Right atrium auricular region (tissue), 2 donors: ENCODE measurements around the gene ACOT11. TPM values are rescaled to one million over a fixed set of nuclear protein-coding genes. Genes with fewer than 3 reads are reported as not detected.
"Not testable (repeated sequence)": the region's sequence is repeated elsewhere in the genome, so short reads cannot be mapped to it uniquely, and the experiment has no call there.

ENCODE experiments used
- DNase-seq: peaks from one replicate; pipeline ENCODE4 v3.0.0-alpha.2; 2019; ENCODE audit warnings: low spot score
- H3K27ac ChIP-seq, 2 donors: fragments of 200-600 bp; sonication (generic); 1 replicate in 1 of 2; 2 replicates in 1 of 2; pipeline ENCODE4 v1.5.1; 2016 to 2019
- H3K27me3 ChIP-seq, 2 donors: fragments of 200-600 bp; sonication (generic); one replicate each; pipeline versions ENCODE4 v1.5.1 to v1.6.0; 2017 to 2019
- H3K36me3 ChIP-seq: fragments of 200-600 bp; sonication (generic); one replicate; pipeline ENCODE4 v1.5.1; 2016
- H3K4me1 ChIP-seq, 2 donors: fragments of 200-600 bp; sonication (generic); one replicate each; pipeline versions ENCODE4 v1.5.1 to v1.6.0; 2017 to 2019
- H3K4me3 ChIP-seq, 2 donors: fragments of 200-600 bp; sonication (generic); 1 replicate in 1 of 2; 2 replicates in 1 of 2; pipeline ENCODE4 v1.5.1; 2017 to 2019; ENCODE audit warnings: mild to moderate bottlenecking in 1 of 2, moderate library complexity in 1 of 2
- H3K9me3 ChIP-seq, 2 donors: fragments of 200-600 bp; sonication (generic); one replicate each; pipeline ENCODE4 v1.5.1; 2019
- total RNA-seq, 2 donors: library from RNA; depleted of rRNA; stranded (reverse); fragments of >200 nt; gene quantifications; one replicate each; pipeline ENCODE4 v1.1.0, GENCODE V29; 2016
- TF ChIP-seq, protein P1 (sequence below), 2 donors: fragments of 200-600 bp; sonication (generic); IDR thresholded peaks; one replicate each; pipeline ENCODE4 v1.5.1; 2019; ENCODE audit warnings: antibody characterized with exemption in 2 of 2

Gene ACOT11
- total RNA-seq, 2 donors from 2014 or later, result 9.1 to 27.0 TPM

DNA sequence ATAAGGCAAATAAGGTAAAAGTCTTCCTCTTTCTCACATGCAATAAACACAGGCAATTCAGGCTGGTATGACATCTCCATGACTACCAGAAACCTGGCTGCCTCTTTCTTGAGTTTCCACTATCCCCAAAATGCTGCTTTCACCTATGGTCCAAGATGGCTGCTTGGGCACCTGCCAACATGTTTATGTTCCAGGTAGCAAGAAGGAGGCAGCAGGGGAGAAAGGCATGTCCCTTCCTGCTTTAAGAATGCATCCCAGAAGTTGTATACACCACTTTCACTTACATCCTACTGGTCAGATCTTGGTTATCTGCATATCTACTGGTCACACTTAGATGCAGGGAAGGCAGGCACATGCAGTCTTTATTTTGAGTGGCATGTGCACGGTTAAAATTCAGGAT, 19.4 kb upstream of the ACOT11 start:
- H3K27ac ChIP-seq, result no peak overlapping the region
- H3K4me3 ChIP-seq, result no peak overlapping the region
- TF ChIP-seq, protein P1, sequence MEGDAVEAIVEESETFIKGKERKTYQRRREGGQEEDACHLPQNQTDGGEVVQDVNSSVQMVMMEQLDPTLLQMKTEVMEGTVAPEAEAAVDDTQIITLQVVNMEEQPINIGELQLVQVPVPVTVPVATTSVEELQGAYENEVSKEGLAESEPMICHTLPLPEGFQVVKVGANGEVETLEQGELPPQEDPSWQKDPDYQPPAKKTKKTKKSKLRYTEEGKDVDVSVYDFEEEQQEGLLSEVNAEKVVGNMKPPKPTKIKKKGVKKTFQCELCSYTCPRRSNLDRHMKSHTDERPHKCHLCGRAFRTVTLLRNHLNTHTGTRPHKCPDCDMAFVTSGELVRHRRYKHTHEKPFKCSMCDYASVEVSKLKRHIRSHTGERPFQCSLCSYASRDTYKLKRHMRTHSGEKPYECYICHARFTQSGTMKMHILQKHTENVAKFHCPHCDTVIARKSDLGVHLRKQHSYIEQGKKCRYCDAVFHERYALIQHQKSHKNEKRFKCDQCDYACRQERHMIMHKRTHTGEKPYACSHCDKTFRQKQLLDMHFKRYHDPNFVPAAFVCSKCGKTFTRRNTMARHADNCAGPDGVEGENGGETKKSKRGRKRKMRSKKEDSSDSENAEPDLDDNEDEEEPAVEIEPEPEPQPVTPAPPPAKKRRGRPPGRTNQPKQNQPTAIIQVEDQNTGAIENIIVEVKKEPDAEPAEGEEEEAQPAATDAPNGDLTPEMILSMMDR (IDR thresholded peaks at IDR 0.05), result no peak
- no peaks in the 10 kb centered on the region for H3K9me3 ChIP-seq
- H3K27me3 ChIP-seq, result no peaks in the 10 kb centered on the region
- H3K36me3 ChIP-seq, result no peaks in the 10 kb centered on the region
- no peaks in the 10 kb centered on the region for H3K4me1 ChIP-seq
- no peak for DNase-seq

- Histone ChIP-seq H3K4me3 (no peak overlapping the region), H3K27me3 (no peaks in the 10 kb centered on the region), H3K4me1 (no peaks in the 10 kb centered on the region), H3K36me3 (no peaks in the 10 kb centered on the region), H3K27ac (no peak overlapping the region), H3K9me3 (no peaks in the 10 kb centered on the region)
- no peak for DNase-seq
- TF ChIP-seq, protein P1 (IDR thresholded peaks at IDR 0.05), result no peak
Observed at GRCh38 chr1:54532033-54532432, 16.0 kb upstream of the ACOT11 start.

GRCh38 chr1:54536656-54537055, 11.4 kb upstream of the ACOT11 start:
- H3K27me3 ChIP-seq, H3K27ac ChIP-seq, H3K4me3 ChIP-seq, H3K36me3 ChIP-seq, DNase-seq, H3K9me3 ChIP-seq, H3K4me1 ChIP-seq: not testable (repeated sequence)

GRCh38 chr1:54537611-54538010, 10.4 kb upstream of the ACOT11 start:
- H3K9me3 ChIP-seq, result no peaks in the 10 kb centered on the region
- H3K4me1 ChIP-seq, result peaks cover 0 to 10% of the 10 kb centered on the region in 2 donors
- no peaks in the 10 kb centered on the region for H3K36me3 ChIP-seq
- TF ChIP-seq, protein P1 (IDR thresholded peaks at IDR 0.05), result no peak
- H3K27me3 ChIP-seq, result no peaks in the 10 kb centered on the region
- no peak for DNase-seq
- no peak overlapping the region for H3K27ac ChIP-seq
- H3K4me3 ChIP-seq, result no peak overlapping the region

GRCh38 chr1:54538538-54538937, 9.5 kb upstream of the ACOT11 start:
- no peak for DNase-seq
- H3K27me3 ChIP-seq, result no peaks in the 10 kb centered on the region
- no peaks in the 10 kb centered on the region for H3K9me3 ChIP-seq
- TF ChIP-seq, protein P1 (IDR thresholded peaks at IDR 0.05), result no peak
- no peaks in the 10 kb centered on the region for H3K36me3 ChIP-seq
- no peak overlapping the region for H3K27ac ChIP-seq
- H3K4me1 ChIP-seq, result peaks cover 0 to 18% of the 10 kb centered on the region in 2 donors
- H3K4me3 ChIP-seq, result no peak overlapping the region

GRCh38 chr1:54540582-54541295, 7.3 kb upstream of the ACOT11 start:
- H3K27ac ChIP-seq, result no peak overlapping the region
- H3K4me1 ChIP-seq, result peaks cover 0 to 18% of the 10 kb centered on the region in 2 donors
- H3K36me3 ChIP-seq, result no peaks in the 10 kb centered on the region
- no peak for DNase-seq
- H3K9me3 ChIP-seq, result no peaks in the 10 kb centered on the region
- H3K4me3 ChIP-seq, result no peak overlapping the region
- no peaks in the 10 kb centered on the region for H3K27me3 ChIP-seq
- TF ChIP-seq, protein P1 (IDR thresholded peaks at IDR 0.05), result no peak
